PC-9 (cell line): ENCODE results near the gene ATP23. TPM values are rescaled to one million over a fixed set of nuclear protein-coding genes. Genes with fewer than 3 reads are reported as not detected.

Experiments
- BruUV-seq: library from RNA; stranded (reverse); fragments of 400-500 nt; replicated peaks from 2 replicates; lab custom pipeline; 2021; lab: Mats Ljungman, UMichigan
- CTCF ChIA-PET: fragments of 300-600 bp; sonication (Branson Sonifier 250); formaldehyde crosslinking; loops from one replicate; lab custom pipeline; 2022; ENCODE audit warnings: antibody characterized with exemption; lab: Charles Lee
- POLR2A ChIA-PET: fragments of 300-600 bp; sonication (Branson Sonifier 250); formaldehyde crosslinking; loops from one replicate; lab custom pipeline; 2022; ENCODE audit warnings: antibody characterized with exemption; ENCODE audit not compliant: unreplicated experiment; lab: Charles Lee
- DNase-seq, 2 experiments: peaks; one replicate each; pipeline versions ENCODE4 v3.0.0 to v3.0.0-alpha.2; 2015 to 2022; ENCODE audit warnings: mixed read lengths in 1 of 2
- H2AFZ ChIP-seq: fragments of 200-600 bp; sonication (generic); 2 replicates; pipeline ENCODE4 v1.8.1; 2017; ENCODE audit warnings: antibody characterized with exemption
- H3F3A ChIP-seq: fragments of 200-600 bp; sonication (generic); 2 replicates; pipeline ENCODE4 v1.8.1; 2017; ENCODE audit warnings: antibody characterized with exemption, mild to moderate bottlenecking, low read depth; ENCODE audit not compliant: insufficient read depth
- H3K27ac ChIP-seq: fragments of 200-600 bp; sonication (generic); 2 replicates; pipeline ENCODE4 v1.6.1; 2016; ENCODE audit warnings: mixed run types
- H3K27me3 ChIP-seq: fragments of 200-600 bp; sonication (generic); 2 replicates; pipeline ENCODE4 v1.6.1; 2016; ENCODE audit warnings: low read depth, mixed run types; ENCODE audit not compliant: insufficient read depth
- H3K36me3 ChIP-seq: fragments of 200-600 bp; sonication (generic); 2 replicates; pipeline ENCODE4 v1.6.1; 2016; ENCODE audit warnings: low read depth, mixed run types
- H3K4me1 ChIP-seq: fragments of 200-600 bp; sonication (generic); replicated peaks from 2 replicates; pipeline ENCODE4 v1.6.1; 2016; ENCODE audit warnings: mixed run types; ENCODE audit not compliant: insufficient read depth
- H3K4me2 ChIP-seq: fragments of 200-600 bp; sonication (generic); 2 replicates; pipeline ENCODE4 v1.6.1; 2017; ENCODE audit warnings: mixed run types
- H3K4me3 ChIP-seq: fragments of 200-600 bp; sonication (generic); 2 replicates; pipeline ENCODE4 v1.6.1; 2016; ENCODE audit warnings: mixed run types
- H3K79me2 ChIP-seq: fragments of 200-600 bp; sonication (generic); 2 replicates; pipeline ENCODE4 v1.6.1; 2017; ENCODE audit warnings: low read depth, mixed run types
- H3K9me2 ChIP-seq: fragments of 200-600 bp; sonication (generic); 2 replicates; pipeline ENCODE4 v1.8.1; 2017; ENCODE audit warnings: mild to moderate bottlenecking; ENCODE audit not compliant: insufficient read depth
- H3K9me3 ChIP-seq: fragments of 200-600 bp; sonication (generic); 2 replicates; pipeline ENCODE4 v1.8.1; 2016; ENCODE audit warnings: low read depth; ENCODE audit not compliant: insufficient read depth
- H4K20me1 ChIP-seq: fragments of 200-600 bp; sonication (generic); 2 replicates; pipeline ENCODE4 v1.8.1; 2017; ENCODE audit not compliant: insufficient read depth
- EZH2 ChIP-seq: fragments of 200-600 bp; sonication (generic); IDR thresholded peaks from 2 replicates; pipeline ENCODE4 v1.8.0; 2017; ENCODE audit warnings: antibody characterized with exemption, low read depth
- intact Hi-C: fragments of 100-400 bp; cut with micrococcal nuclease; formaldehyde crosslinking; loops from one replicate; pipeline ENCODE4 v1.10.0; 2022; ENCODE audit not compliant: unreplicated experiment
- total RNA-seq: library from RNA; stranded (reverse); gene quantifications from 2 replicates; pipeline ENCODE4 v1.2.3, GENCODE V29; 2021
- TF ChIP-seq, protein P1 (sequence below): fragments of 200-600 bp; sonication (generic); conservative IDR thresholded peaks from 2 replicates; pipeline ENCODE4 v1.6.1; 2017; ENCODE audit warnings: mixed run types, antibody characterized with exemption, mild to moderate bottlenecking, moderate library complexity

Gene ATP23
- total RNA-seq, 1 experiment from 2014 or later = 6.5 TPM

DNA sequence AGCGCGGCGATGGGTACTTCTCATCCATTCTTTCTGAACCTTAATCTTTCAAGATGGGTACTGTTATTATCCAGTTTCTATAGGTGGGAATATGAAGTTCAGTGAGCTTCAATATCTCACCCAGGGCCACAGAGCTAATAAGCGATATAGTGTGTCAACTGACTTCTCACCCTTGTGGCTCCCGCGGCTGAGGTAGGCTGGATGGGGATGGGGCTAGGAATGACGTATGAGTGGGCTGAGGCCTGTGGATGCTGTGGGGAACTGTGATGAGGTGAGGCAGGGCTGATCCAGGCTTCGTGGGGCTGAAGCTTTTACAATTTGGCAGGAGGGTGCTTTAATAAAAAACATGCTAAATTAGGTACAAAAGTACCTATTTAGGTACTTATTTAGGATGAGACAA lies 32.9 kb upstream of the ATP23 start:
- no peak for DNase-seq
- TF ChIP-seq, protein P1, sequence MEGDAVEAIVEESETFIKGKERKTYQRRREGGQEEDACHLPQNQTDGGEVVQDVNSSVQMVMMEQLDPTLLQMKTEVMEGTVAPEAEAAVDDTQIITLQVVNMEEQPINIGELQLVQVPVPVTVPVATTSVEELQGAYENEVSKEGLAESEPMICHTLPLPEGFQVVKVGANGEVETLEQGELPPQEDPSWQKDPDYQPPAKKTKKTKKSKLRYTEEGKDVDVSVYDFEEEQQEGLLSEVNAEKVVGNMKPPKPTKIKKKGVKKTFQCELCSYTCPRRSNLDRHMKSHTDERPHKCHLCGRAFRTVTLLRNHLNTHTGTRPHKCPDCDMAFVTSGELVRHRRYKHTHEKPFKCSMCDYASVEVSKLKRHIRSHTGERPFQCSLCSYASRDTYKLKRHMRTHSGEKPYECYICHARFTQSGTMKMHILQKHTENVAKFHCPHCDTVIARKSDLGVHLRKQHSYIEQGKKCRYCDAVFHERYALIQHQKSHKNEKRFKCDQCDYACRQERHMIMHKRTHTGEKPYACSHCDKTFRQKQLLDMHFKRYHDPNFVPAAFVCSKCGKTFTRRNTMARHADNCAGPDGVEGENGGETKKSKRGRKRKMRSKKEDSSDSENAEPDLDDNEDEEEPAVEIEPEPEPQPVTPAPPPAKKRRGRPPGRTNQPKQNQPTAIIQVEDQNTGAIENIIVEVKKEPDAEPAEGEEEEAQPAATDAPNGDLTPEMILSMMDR = no peak
- TF ChIP-seq EZH2 = no peak
- Histone ChIP-seq H3K27ac (no peak overlapping the region), H3K9me2 (no peaks in the 10 kb centered on the region), H3K79me2 (no peaks in the 10 kb centered on the region), H3K27me3 (0 out of 2 replicates have a peak, but pooled peaks cover 3% of the 10 kb centered on the region), H3K4me3 (no peak overlapping the region), H4K20me1 (no peaks in the 10 kb centered on the region), H2AFZ (no peak overlapping the region), H3F3A (no peaks in the 10 kb centered on the region), H3K36me3 (no peaks in the 10 kb centered on the region), H3K4me2 (no peak overlapping the region), H3K4me1 (peaks cover 4% of the 10 kb centered on the region; the same call in 1 of the 2 replicates), H3K9me3 (no peaks in the 10 kb centered on the region)
- no TSS peak for BruUV-seq
- ChIA-PET CTCF (no interaction called here), POLR2A (no interaction called here)
- intact Hi-C loops = loop anchor here (5.0 to 10.0 kb wide), 2 partner anchors 326 to 454 kb away; partner anchors contain the start of genes GLI1 and INHBE

DNA sequence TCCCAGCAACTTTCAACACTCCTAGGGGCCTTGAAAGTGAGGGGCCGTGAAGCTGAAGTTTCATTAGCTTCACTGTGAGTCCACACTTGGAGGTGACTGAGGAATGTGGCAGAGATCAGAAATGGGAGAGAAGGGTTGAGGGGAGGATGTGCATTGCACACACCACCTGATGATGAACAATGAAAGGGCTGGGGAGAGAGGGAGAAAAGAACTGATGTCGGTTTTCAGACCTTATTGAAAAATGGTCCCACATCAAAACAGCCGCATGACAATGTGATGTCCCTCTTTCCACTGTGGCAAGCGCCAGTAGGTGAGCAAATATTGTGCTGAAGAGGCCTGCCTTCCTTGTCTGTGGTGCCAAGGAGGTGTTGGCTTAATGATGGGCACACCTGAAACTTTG lies 32.3 kb upstream of the ATP23 start:
- TF ChIP-seq, protein P1 = no peak
- no peak for TF ChIP-seq EZH2
- Histone ChIP-seq H3K4me1 (peaks cover 4% of the 10 kb centered on the region; the same call in 1 of the 2 replicates), H2AFZ (no peak overlapping the region), H4K20me1 (no peaks in the 10 kb centered on the region), H3K9me2 (no peaks in the 10 kb centered on the region), H3F3A (no peaks in the 10 kb centered on the region), H3K4me3 (no peak overlapping the region), H3K4me2 (no peak overlapping the region), H3K27me3 (0 out of 2 replicates have a peak, but pooled peaks cover 3% of the 10 kb centered on the region), H3K79me2 (no peaks in the 10 kb centered on the region), H3K27ac (no peak overlapping the region), H3K9me3 (no peaks in the 10 kb centered on the region), H3K36me3 (no peaks in the 10 kb centered on the region)
- POLR2A ChIA-PET = no interaction called here
- intact Hi-C loops = loop anchor here (5.0 to 10.0 kb wide), 2 partner anchors 327 to 454 kb away; partner anchors contain the start of genes GLI1 and INHBE
- no peak for DNase-seq
- CTCF ChIA-PET = no interaction called here
- BruUV-seq = no TSS peak

DNA sequence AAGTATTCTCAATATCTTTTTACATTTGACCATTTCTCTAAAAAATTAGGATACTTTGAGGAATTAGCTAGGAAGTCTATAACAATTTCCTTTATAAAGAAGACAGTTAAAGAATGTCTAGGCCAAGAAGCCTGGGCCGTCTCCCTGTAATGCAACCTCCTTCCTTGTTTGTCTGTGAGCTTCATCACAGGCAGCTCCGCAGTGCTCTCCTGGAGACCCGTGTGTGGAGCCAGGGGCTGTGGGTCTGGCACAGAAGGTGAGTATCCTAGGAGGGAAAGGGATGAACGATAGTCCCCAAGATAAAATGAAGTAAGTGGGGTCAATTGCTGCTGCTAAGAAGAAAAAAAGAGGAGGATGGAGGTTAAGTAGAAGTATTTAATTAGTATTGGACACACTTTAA lies 31.8 kb upstream of the ATP23 start:
- no peak overlapping the region for H3K4me3 ChIP-seq
- ChIA-PET CTCF (no interaction called here), POLR2A (no interaction called here)
- no peak for DNase-seq
- no peaks in the 10 kb centered on the region for H3K36me3 ChIP-seq
- intact Hi-C loops = loop anchor here (5.0 to 10.0 kb wide), 2 partner anchors 327 to 455 kb away; partner anchors contain the start of genes GLI1 and INHBE
- H2AFZ ChIP-seq = no peak overlapping the region
- TF ChIP-seq, protein P1 = no peak
- TF ChIP-seq EZH2 = no peak
- H3K79me2 ChIP-seq = no peaks in the 10 kb centered on the region
- no peaks in the 10 kb centered on the region for H3K9me2 ChIP-seq
- H3F3A ChIP-seq = no peaks in the 10 kb centered on the region
- H3K27ac ChIP-seq = no peak overlapping the region
- H3K9me3 ChIP-seq = no peaks in the 10 kb centered on the region
- H3K27me3 ChIP-seq = 0 out of 2 replicates have a peak, but pooled peaks cover 3% of the 10 kb centered on the region
- no peaks in the 10 kb centered on the region for H4K20me1 ChIP-seq
- BruUV-seq = no TSS peak
- H3K4me2 ChIP-seq = no peak overlapping the region
- peaks cover 4% of the 10 kb centered on the region; the same call in 1 of the 2 replicates for H3K4me1 ChIP-seq
